OCI-LY7 (cell line): Measurements from ENCODE around the gene TIMM8B. TPM values are rescaled to one million over a fixed set of nuclear protein-coding genes. Genes with fewer than 3 reads are reported as not detected.

Source experiments
- BruUV-seq: library from RNA; stranded (reverse); fragments of 400-500 nt; replicated peaks from 2 replicates; lab custom pipeline; 2021; lab: Mats Ljungman, UMichigan
- CTCF ChIA-PET: fragments of 300-600 bp; sonication (Branson Sonifier 250); formaldehyde crosslinking; loops from one replicate; lab custom pipeline; 2022; ENCODE audit warnings: antibody characterized with exemption; ENCODE audit not compliant: unreplicated experiment; lab: Charles Lee
- POLR2A ChIA-PET: fragments of 300-600 bp; sonication (Branson Sonifier 250); formaldehyde crosslinking; loops from one replicate; lab custom pipeline; 2022; ENCODE audit warnings: antibody characterized with exemption; lab: Charles Lee
- DNase-seq: peaks from one replicate; pipeline ENCODE4 v3.0.0-alpha.2; 2015; ENCODE audit warnings: low spot score
- H2AFZ ChIP-seq: fragments of 200-600 bp; sonication (generic), shearing (Covaris generic); 2 replicates; pipeline ENCODE4 v1.6.1; 2014; ENCODE audit warnings: mild to moderate bottlenecking, antibody characterized with exemption, low read length, moderate library complexity
- H3K27ac ChIP-seq: fragments of 200-600 bp; sonication (generic); 2 replicates; pipeline ENCODE4 v1.5.1; 2014; ENCODE audit warnings: mixed run types, low read depth, mild to moderate bottlenecking, moderate library complexity, low read length, inconsistent platforms; ENCODE audit not compliant: poor library complexity, severe bottlenecking
- H3K36me3 ChIP-seq: fragments of 200-600 bp; sonication (generic); 2 replicates; pipeline ENCODE4 v1.6.1; 2014; ENCODE audit warnings: mild to moderate bottlenecking, antibody characterized with exemption, low read length, moderate library complexity, mixed read lengths; ENCODE audit not compliant: insufficient read depth
- H3K4me1 ChIP-seq: fragments of 200-600 bp; sonication (generic); 2 replicates; pipeline ENCODE4 v1.5.1; 2014; ENCODE audit warnings: mild to moderate bottlenecking, low read length; ENCODE audit not compliant: insufficient read depth, poor library complexity, severe bottlenecking
- H3K4me2 ChIP-seq: fragments of 200-600 bp; sonication (generic); 2 replicates; pipeline ENCODE4 v1.6.1; 2014; ENCODE audit warnings: mild to moderate bottlenecking, low read length
- H3K4me3 ChIP-seq: fragments of 200-600 bp; sonication (generic); 2 replicates; pipeline ENCODE4 v1.5.1; 2014; ENCODE audit warnings: mild to moderate bottlenecking, low read depth, low read length; ENCODE audit not compliant: poor library complexity, severe bottlenecking
- H3K79me2 ChIP-seq: fragments of 200-600 bp; sonication (generic); 2 replicates; pipeline ENCODE4 v1.6.1; 2016; ENCODE audit warnings: low read depth, mild to moderate bottlenecking, low read length, moderate library complexity, mixed read lengths; ENCODE audit not compliant: insufficient read depth
- H3K9me2 ChIP-seq: fragments of 200-600 bp; sonication (generic); 2 replicates; pipeline ENCODE4 v1.6.1; 2016; ENCODE audit warnings: mild to moderate bottlenecking, low read length, mixed read lengths; ENCODE audit not compliant: insufficient read depth
- H3K9me3 ChIP-seq: fragments of 200-600 bp; sonication (generic); 2 replicates; pipeline ENCODE4 v1.6.1; 2014; ENCODE audit warnings: mild to moderate bottlenecking, mixed run types, low read length, mixed read lengths
- H4K20me1 ChIP-seq: fragments of 200-600 bp; sonication (generic); 2 replicates; pipeline ENCODE4 v1.6.1; 2014; ENCODE audit warnings: mild to moderate bottlenecking, antibody characterized with exemption, low read length, moderate library complexity, mixed read lengths; ENCODE audit not compliant: insufficient read depth
- CTCF ChIP-seq: fragments of 200-600 bp; sonication (generic); conservative IDR thresholded peaks from 2 replicates; pipeline ENCODE4 v1.5.1; 2014; ENCODE audit warnings: mild to moderate bottlenecking, antibody characterized with exemption, low read length, moderate library complexity, mixed read lengths
- EZH2phosphoT487 ChIP-seq: fragments of 200-600 bp; sonication (generic); IDR thresholded peaks from 2 replicates; pipeline ENCODE4 v1.6.1; 2018; ENCODE audit warnings: low read depth, borderline replicate concordance, mild to moderate bottlenecking, mixed run types, antibody characterized with exemption, low read length, moderate library complexity, mixed read lengths
- intact Hi-C: fragments of 100-400 bp; cut with micrococcal nuclease; formaldehyde crosslinking; loops from one replicate; pipeline ENCODE4 v1.10.0; 2022; ENCODE audit not compliant: unreplicated experiment
- total RNA-seq, 2 experiments: library from RNA; depleted of rRNA in 1 of 2; stranded (reverse); fragments of >200 nt in 1 of 2; shearing (Covaris generic) in 1 of 2; gene quantifications; 2 replicates each; pipeline ENCODE4 v1.2.3, GENCODE V29; 2014 to 2022

The TIMM8B gene
- total RNA-seq, 2 experiments from 2014 or later = 58.2 to 71.3 TPM

- H3K36me3 ChIP-seq = peaks cover 97% of the 10 kb centered on the region
- BruUV-seq = no TSS peak
- H3K9me2 ChIP-seq = no peaks in the 10 kb centered on the region
- H3K4me1 ChIP-seq = peaks cover 22% of the 10 kb centered on the region
- no peaks in the 10 kb centered on the region for H4K20me1 ChIP-seq
- no peak overlapping the region for H3K27ac ChIP-seq
- H2AFZ ChIP-seq = no peak overlapping the region
- H3K79me2 ChIP-seq = peaks cover 11% of the 10 kb centered on the region
- peaks cover 5% of the 10 kb centered on the region; the same call in 1 of the 2 replicates for H3K9me3 ChIP-seq
- no peak overlapping the region for H3K4me3 ChIP-seq
- ChIA-PET POLR2A (interaction anchor here (1.6 kb wide), 1 partner anchor 15 kb away, joined by 3 read pairs; no protein-coding TSS in a partner anchor), CTCF (interaction anchor here (0.7 kb wide), 1 partner anchor 182 kb away, joined by 3 read pairs; no protein-coding TSS in a partner anchor)
- TF ChIP-seq CTCF (no peak), EZH2phosphoT487 (no peak)
- intact Hi-C loops = no loop called here
- no peak overlapping the region for H3K4me2 ChIP-seq
- no peak for DNase-seq
Observed at GRCh38 chr11:112044961-112045360, 41.6 kb downstream of the TIMM8B start.

- no peak for DNase-seq
- TF ChIP-seq EZH2phosphoT487 (no peak), CTCF (no peak)
- ChIA-PET POLR2A (interaction anchor here (0.6 to 1.4 kb wide), 5 partner anchors 17 to 45 kb away, joined by 3 to 5 read pairs (median 3); partner anchors contain the start of gene DLAT), CTCF (no interaction called here)
- no peaks in the 10 kb centered on the region for H3K9me2 ChIP-seq
- H3K36me3 ChIP-seq = peaks cover 95% of the 10 kb centered on the region
- H3K4me2 ChIP-seq = no peak overlapping the region
- H3K4me1 ChIP-seq = peaks cover 1% of the 10 kb centered on the region
- no peaks in the 10 kb centered on the region for H3K79me2 ChIP-seq
- no peak overlapping the region for H2AFZ ChIP-seq
- no TSS peak for BruUV-seq
- H3K27ac ChIP-seq = no peak overlapping the region
- H4K20me1 ChIP-seq = no peaks in the 10 kb centered on the region
- intact Hi-C loops = no loop called here
- no peak overlapping the region for H3K4me3 ChIP-seq
- no peaks in the 10 kb centered on the region for H3K9me3 ChIP-seq
Observed at GRCh38 chr11:112042961-112043304, 43.6 kb downstream of the TIMM8B start.

GRCh38 chr11:112042161-112042960 lies 44.2 kb downstream of the TIMM8B start:
- Histone ChIP-seq H3K27ac (no peak overlapping the region), H3K4me2 (no peak overlapping the region), H3K79me2 (no peaks in the 10 kb centered on the region), H3K9me3 (no peaks in the 10 kb centered on the region), H3K4me3 (no peak overlapping the region), H4K20me1 (no peaks in the 10 kb centered on the region), H3K9me2 (no peaks in the 10 kb centered on the region), H3K4me1 (no peaks in the 10 kb centered on the region), H2AFZ (no peak overlapping the region), H3K36me3 (peaks cover 95% of the 10 kb centered on the region)
- POLR2A ChIA-PET = interaction anchor here (0.5 to 1.4 kb wide), 5 partner anchors 15 to 64 kb away, joined by 3 to 5 read pairs (median 3); partner anchors contain the start of gene DLAT
- no TSS peak for BruUV-seq
- DNase-seq = no peak
- CTCF ChIA-PET = no interaction called here
- intact Hi-C loops = no loop called here
- TF ChIP-seq CTCF = no peak
- TF ChIP-seq EZH2phosphoT487 = no peak
